GM12892 (cell line): ENCODE data around the gene PIRT.

Experiments
- DNase-seq: peaks from one replicate; pipeline ENCODE4 v3.0.0; 2011; ENCODE audit not compliant: insufficient read length
- FAIRE-seq: peaks from 2 replicates; lab custom pipeline; 2011; peaks lifted over from hg19 to GRCh38; lab: Jason Lieb, UNC
- POLR2A ChIP-seq: IDR thresholded peaks from 2 replicates; pipeline ENCODE4 v1.6.1; 2011; ENCODE audit warnings: low read depth, low read length, control low read depth
- POLR2AphosphoS5 ChIP-seq: IDR thresholded peaks from 2 replicates; pipeline ENCODE4 v1.6.1; 2011; ENCODE audit warnings: low read depth, low read length, control low read depth
- TAF1 ChIP-seq: IDR thresholded peaks from 2 replicates; pipeline ENCODE4 v1.6.1; 2011; ENCODE audit warnings: low read depth, mild to moderate bottlenecking, control low read depth, low read length, borderline replicate concordance

The PIRT gene

GRCh38 chr17:10844621-10845387, 6.9 kb upstream of the PIRT start:
- TF ChIP-seq POLR2A: no peak
- no peak for TF ChIP-seq POLR2AphosphoS5
- TF ChIP-seq TAF1: no peak
- FAIRE-seq: peak; percentile 83
- DNase-seq: peak; percentile 74

- no peak for TF ChIP-seq POLR2A
- no peak for TF ChIP-seq POLR2AphosphoS5
- TF ChIP-seq TAF1: no peak
- DNase-seq: no peak
- FAIRE-seq: no peak
Measured at GRCh38 chr17:10843811-10844210, 5.9 kb upstream of the PIRT start.

GRCh38 chr17:10842658-10843057, 4.8 kb upstream of the PIRT start:
- TF ChIP-seq POLR2AphosphoS5 (no peak), TAF1 (no peak), POLR2A (no peak)
- DNase-seq (no peak), FAIRE-seq (no peak)

- FAIRE-seq: no peak
- no peak for DNase-seq
- TF ChIP-seq POLR2A: no peak
- TF ChIP-seq POLR2AphosphoS5: no peak
- no peak for TF ChIP-seq TAF1
Measured at GRCh38 chr17:10838682-10839081, 795 bp upstream of the PIRT start.

GRCh38 chr17:10836966-10837590, 809 bp downstream of the PIRT start:
- TF ChIP-seq POLR2AphosphoS5 (no peak), TAF1 (no peak), POLR2A (no peak)
- FAIRE-seq: no peak
- DNase-seq: no peak

- DNase-seq: no peak
- no peak for FAIRE-seq
- TF ChIP-seq POLR2AphosphoS5 (no peak), TAF1 (no peak), POLR2A (no peak)
Measured at GRCh38 chr17:10836145-10836544, 1.7 kb downstream of the PIRT start.

- TF ChIP-seq TAF1 (no peak), POLR2A (no peak), POLR2AphosphoS5 (no peak)
- FAIRE-seq (no peak), DNase-seq (no peak)
Measured at GRCh38 chr17:10831696-10832095, 6.2 kb downstream of the PIRT start.

- TF ChIP-seq POLR2AphosphoS5: no peak
- no peak for TF ChIP-seq TAF1
- TF ChIP-seq POLR2A: no peak
- FAIRE-seq: no peak
- no peak for DNase-seq
Measured at GRCh38 chr17:10827898-10828552, 9.9 kb downstream of the PIRT start.

GRCh38 chr17:10824874-10825273, 13.0 kb downstream of the PIRT start:
- FAIRE-seq (no peak), DNase-seq (no peak)
- TF ChIP-seq TAF1: no peak
- no peak for TF ChIP-seq POLR2AphosphoS5
- TF ChIP-seq POLR2A: no peak

GRCh38 chr17:10821770-10822169, 16.1 kb downstream of the PIRT start:
- DNase-seq (no peak), FAIRE-seq (no peak)
- no peak for TF ChIP-seq TAF1
- TF ChIP-seq POLR2AphosphoS5: no peak
- no peak for TF ChIP-seq POLR2A

GRCh38 chr17:10821054-10821453, 16.8 kb downstream of the PIRT start:
- DNase-seq: no peak
- FAIRE-seq: no peak
- TF ChIP-seq POLR2A (no peak), POLR2AphosphoS5 (no peak), TAF1 (no peak)
